ENCODE data around the gene CLINT1. TPM values are rescaled to one million over a fixed set of nuclear protein-coding genes. Genes with fewer than 3 reads are reported as not detected.

The CLINT1 gene
- total RNA-seq, 4 donors from 2014 or later, result 112 to 220 (median 136) TPM

- H3K4me1 ChIP-seq, result peaks cover 13% of the 10 kb centered on the region
- no peak overlapping the region for H3K4me3 ChIP-seq
- DNase-seq (ENCODE audit: low spot score in 2 of 2), result no peak
- WGBS, result 93% methylated on average over 7 of the region's 7 CpGs
- no peaks in the 10 kb centered on the region for H3K36me3 ChIP-seq
- TF ChIP-seq POLR2A (IDR thresholded peaks at IDR 0.05) (no peak), EP300 (IDR thresholded peaks at IDR 0.05) (no peak), POLR2AphosphoS5 (IDR thresholded peaks at IDR 0.05) (no peak), CTCF (IDR thresholded peaks at IDR 0.05) (no peak)
- H3K27ac ChIP-seq, result no peak overlapping the region
- no peaks in the 10 kb centered on the region for H3K9me3 ChIP-seq
- no peaks in the 10 kb centered on the region for H3K27me3 ChIP-seq
These were observed 92.5 kb downstream of the CLINT1 start for GRCh38 chr5:157766442-157766841.

- DNase-seq (ENCODE audit: low spot score in 2 of 2), result no peak
- 91% methylated on average over 6 of the region's 6 CpGs for WGBS
- Histone ChIP-seq H3K36me3 (no peaks in the 10 kb centered on the region), H3K4me3 (no peak overlapping the region), H3K9me3 (no peaks in the 10 kb centered on the region), H3K4me1 (peaks cover 13% of the 10 kb centered on the region), H3K27me3 (no peaks in the 10 kb centered on the region), H3K27ac (no peak overlapping the region)
- TF ChIP-seq POLR2A (IDR thresholded peaks at IDR 0.05) (no peak), POLR2AphosphoS5 (IDR thresholded peaks at IDR 0.05) (no peak), CTCF (IDR thresholded peaks at IDR 0.05) (no peak), EP300 (IDR thresholded peaks at IDR 0.05) (no peak)
These were observed 94.4 kb downstream of the CLINT1 start for GRCh38 chr5:157764531-157764930.

- Histone ChIP-seq H3K4me1 (peaks cover 3% of the 10 kb centered on the region), H3K27me3 (no peaks in the 10 kb centered on the region)
- DNase-seq (ENCODE audit: low spot score in 2 of 2), result no peak
These were observed 97.0 kb downstream of the CLINT1 start for GRCh38 chr5:157761690-157762621.

GRCh38 chr5:157758706-157759105, 100.2 kb downstream of the CLINT1 start:
- Histone ChIP-seq H3K36me3 (peaks cover 26% of the 10 kb centered on the region), H3K27me3 (no peaks in the 10 kb centered on the region), H3K9me3 (no peaks in the 10 kb centered on the region), H3K4me3 (no peak overlapping the region), H3K27ac (no peak overlapping the region), H3K4me1 (peaks cover 3% of the 10 kb centered on the region)
- 94% methylated on average over 1 of the region's 1 CpG for WGBS
- no peak for TF ChIP-seq EP300 (IDR thresholded peaks at IDR 0.05)
- no peak for TF ChIP-seq POLR2A (IDR thresholded peaks at IDR 0.05)
- TF ChIP-seq POLR2AphosphoS5 (IDR thresholded peaks at IDR 0.05), result no peak
- TF ChIP-seq CTCF (IDR thresholded peaks at IDR 0.05), result no peak
- no peak for DNase-seq (ENCODE audit: low spot score in 2 of 2)

More at GRCh38 chr5:157761690-157762621, 97.0 kb downstream of the CLINT1 start:
- Histone ChIP-seq H3K27ac (no peak overlapping the region), H3K4me3 (no peak overlapping the region), H3K36me3 (no peaks in the 10 kb centered on the region), H3K9me3 (no peaks in the 10 kb centered on the region)
- TF ChIP-seq POLR2AphosphoS5 (IDR thresholded peaks at IDR 0.05) (no peak), CTCF (IDR thresholded peaks at IDR 0.05) (peak; percentile 58 to 72)
- 40% methylated on average over 10 of the region's 10 CpGs for WGBS

GRCh38 chr5:157756122-157756521, 102.8 kb downstream of the CLINT1 start:
- TF ChIP-seq POLR2AphosphoS5 (IDR thresholded peaks at IDR 0.05) (no peak), CTCF (IDR thresholded peaks at IDR 0.05) (no peak), EP300 (IDR thresholded peaks at IDR 0.05) (no peak), POLR2A (IDR thresholded peaks at IDR 0.05) (no peak)
- WGBS, result 96% methylated on average over 3 of the region's 3 CpGs
- Histone ChIP-seq H3K4me1 (no peaks in the 10 kb centered on the region), H3K27me3 (no peaks in the 10 kb centered on the region), H3K4me3 (no peak overlapping the region), H3K27ac (no peak overlapping the region), H3K36me3 (peaks cover 41% of the 10 kb centered on the region), H3K9me3 (no peaks in the 10 kb centered on the region)
- no peak for DNase-seq (ENCODE audit: low spot score in 2 of 2)

Data from suprapubic skin (tissue), 4 donors.